DMS53 treated with DMSO at 0.1 percent for 48 hours (cell line): ENCODE data around the gene ZG16.
A peak's percentile ranks its signal among the peaks of the same experiment; 100 is the strongest.

ENCODE experiments used
- DNase-seq: peaks from one replicate; lab custom pipeline; 2025; ENCODE audit not compliant: unreplicated experiment; lab: John Stamatoyannopoulos, UW

Gene ZG16

GRCh38 chr16:29809031-29809747 lies 31.1 kb downstream of the ZG16 start:
- no peak for DNase-seq

GRCh38 chr16:29809850-29810698 lies 32.0 kb downstream of the ZG16 start:
- DNase-seq, result no peak

- DNase-seq, result no peak
These were observed 32.7 kb downstream of the ZG16 start for GRCh38 chr16:29810699-29811169.

- peak; percentile 69 for DNase-seq
These were observed 33.3 kb downstream of the ZG16 start for GRCh38 chr16:29811170-29811895.

- no peak for DNase-seq
These were observed 34.0 kb downstream of the ZG16 start, which contains the start of gene PRRT2 for GRCh38 chr16:29811896-29812665. TSS of gene PRRT2 (plus strand) at chr16:29812193. CDS start at chr16:29813055, 862 bp downstream.

GRCh38 chr16:29812754-29813643 lies 34.9 kb downstream of the ZG16 start:
- no peak for DNase-seq

GRCh38 chr16:29813644-29814562 lies 35.8 kb downstream of the ZG16 start:
- DNase-seq, result no peak

GRCh38 chr16:29814592-29814991 lies 36.5 kb downstream of the ZG16 start:
- no peak for DNase-seq

GRCh38 chr16:29815032-29815721 lies 37.1 kb downstream of the ZG16 start:
- peak; percentile 18 for DNase-seq

- peak; percentile 95 for DNase-seq
These were observed 38.0 kb downstream of the ZG16 start, which contains the start of gene PAGR1 for GRCh38 chr16:29815793-29816693. TSS of gene PAGR1 (plus strand) at chr16:29816152. CDS start at chr16:29816526, 374 bp downstream.

- peak; percentile 17 for DNase-seq
These were observed 38.8 kb downstream of the ZG16 start for GRCh38 chr16:29816694-29817441.

GRCh38 chr16:29818082-29818481 lies 40.0 kb downstream of the ZG16 start:
- DNase-seq, result no peak

- no peak for DNase-seq
These were observed 41.5 kb downstream of the ZG16 start for GRCh38 chr16:29819506-29819905.

- DNase-seq, result peak; percentile 19
These were observed 42.2 kb downstream of the ZG16 start, which contains the start of gene MVP for GRCh38 chr16:29820271-29820701. TSS of gene MVP (plus strand) at chr16:29820462. CDS start at chr16:29830550, 10,088 bp downstream.

- no peak for DNase-seq
These were observed 42.9 kb downstream of the ZG16 start for GRCh38 chr16:29820730-29821642.
